ENCODE results near the gene SNX27. TPM values are rescaled to one million over a fixed set of nuclear protein-coding genes. Genes with fewer than 3 reads are reported as not detected.

SNX27 gene
- 38.3 and 38.5 TPM in 2 replicates for total RNA-seq

GRCh38 chr1:151611832-151612500 lies at the start of gene SNX27:
Gene SNX27 (plus strand): TSS chr1:151612050. CDS start chr1:151612202, 152 bp downstream.

GRCh38 chr1:151716771-151717631 lies 105.2 kb downstream of the SNX27 start, which contains the start of gene CELF3:
Gene CELF3 (minus strand): TSS chr1:151716803. CDS start chr1:151716020, 783 bp downstream.

GRCh38 chr1:151720974-151721787 lies 109.3 kb downstream of the SNX27 start, which contains the start of gene RIIAD1:
Gene RIIAD1 (plus strand): TSS chr1:151721522. CDS start chr1:151721537, 15 bp downstream.

Other genes with a start within 250 kb of the SNX27 start
- gene SELENBP1, start 239.3 kb upstream of the SNX27 start, total RNA-seq = 74.0 and 120 TPM in 2 replicates
- gene PSMB4, start 212.5 kb upstream of the SNX27 start, total RNA-seq = 319 and 409 TPM in 2 replicates
- gene POGZ, start 152.6 kb upstream of the SNX27 start, total RNA-seq = 17.5 and 25.0 TPM in 2 replicates
- gene CGN, start 100.7 kb upstream of the SNX27 start, total RNA-seq = not detected in 2 replicates
- gene TUFT1, start 71.7 kb upstream of the SNX27 start, total RNA-seq = 4.5 and 7.4 TPM in 2 replicates
- not detected in 2 replicates for gene CELF3, start 104.8 kb downstream of the SNX27 start, total RNA-seq
- not detected in 2 replicates for gene RIIAD1, start 109.5 kb downstream of the SNX27 start, total RNA-seq
- gene MRPL9, start 151.4 kb downstream of the SNX27 start, total RNA-seq = 73.1 and 97.4 TPM in 2 replicates
- 1.5 and 3.8 TPM in 2 replicates for gene TDRKH, start 178.4 kb downstream of the SNX27 start, total RNA-seq
- gene LINGO4, start 193.4 kb downstream of the SNX27 start, total RNA-seq = not detected in 2 replicates
- gene RORC, start 219.8 kb downstream of the SNX27 start, total RNA-seq = under 0.01 and 0.15 TPM in 2 replicates
- gene C2CD4D, start 227.8 kb downstream of the SNX27 start, total RNA-seq = not detected in 2 replicates
- gene THEM5, start 241.7 kb downstream of the SNX27 start, total RNA-seq = 0.17 TPM in 1 of 2 replicates, not detected in the other